Panc1 (cell line): ENCODE results near the gene CSNK2A1. TPM values are rescaled to one million over a fixed set of nuclear protein-coding genes. Genes with fewer than 3 reads are reported as not detected.

Source experiments
- ATAC-seq: fragments of 200-7000 bp; cut with Tn5 transposase; 2 replicates; pipeline ENCODE4 v1.9.1; 2020; ENCODE audit warnings: mild to moderate bottlenecking, moderate library complexity
- BruUV-seq: library from RNA; stranded (reverse); fragments of 400-500 nt; replicated peaks from 2 replicates; lab custom pipeline; 2021; lab: Mats Ljungman, UMichigan
- CTCF ChIA-PET: fragments of 300-600 bp; sonication (Branson Sonifier 250); formaldehyde crosslinking; loops from one replicate; lab custom pipeline; 2022; ENCODE audit warnings: antibody characterized with exemption; lab: Charles Lee
- POLR2A ChIA-PET: fragments of 300-600 bp; sonication (Branson Sonifier 250); formaldehyde crosslinking; loops from one replicate; lab custom pipeline; 2022; ENCODE audit warnings: antibody characterized with exemption; lab: Charles Lee
- DNase-seq: peaks from one replicate; pipeline ENCODE4 v3.0.0-alpha.2; 2010; ENCODE audit warnings: low read depth, low spot score
- H3K27ac ChIP-seq: 2 replicates; pipeline ENCODE4 v1.5.1; 2011; ENCODE audit warnings: mild to moderate bottlenecking, low read length, inconsistent platforms
- H3K27me3 ChIP-seq: fragments of 200-500 bp; sonication (Bioruptor generic); 2 replicates; pipeline ENCODE4 v1.6.0; 2014; ENCODE audit warnings: low read length, inconsistent platforms; ENCODE audit not compliant: control insufficient read depth, insufficient read depth
- H3K36me3 ChIP-seq: fragments of 200-500 bp; sonication (Bioruptor generic); 2 replicates; pipeline ENCODE4 v1.5.1; 2014; ENCODE audit warnings: inconsistent platforms, mild to moderate bottlenecking, low read length, moderate library complexity; ENCODE audit not compliant: control insufficient read depth, insufficient read depth
- H3K4me1 ChIP-seq: 2 replicates; pipeline ENCODE4 v1.5.1; 2011; ENCODE audit warnings: inconsistent platforms, mild to moderate bottlenecking, low read length, moderate library complexity; ENCODE audit not compliant: control insufficient read depth, insufficient read depth
- H3K4me3 ChIP-seq, 2 experiments: 2 replicates each; pipeline ENCODE4 v1.5.1; 2011 to 2012; ENCODE audit warnings: low read depth in 2 of 2, low read length in 2 of 2, mild to moderate bottlenecking in 2 of 2, inconsistent platforms in 1 of 2, moderate library complexity in 1 of 2
- H3K9me3 ChIP-seq: fragments of 200-500 bp; sonication (Bioruptor generic); 2 replicates; pipeline ENCODE4 v1.5.1; 2014; ENCODE audit warnings: low read depth, mild to moderate bottlenecking, inconsistent platforms, low read length, moderate library complexity; ENCODE audit not compliant: control insufficient read depth, insufficient read depth
- CTCF ChIP-seq: fragments of 450-650 bp; IDR thresholded peaks from 2 replicates; pipeline ENCODE4 v1.5.1; 2017; ENCODE audit warnings: mild to moderate bottlenecking
- POLR2AphosphoS5 ChIP-seq: IDR thresholded peaks from 2 replicates; pipeline ENCODE4 v1.6.1; 2012; ENCODE audit warnings: mild to moderate bottlenecking, low read depth, low read length, moderate library complexity
- REST ChIP-seq, 2 experiments: IDR thresholded peaks; 2 replicates each; pipeline ENCODE4 v1.6.1; 2011 to 2012; ENCODE audit warnings: low read depth in 2 of 2, control low read depth in 1 of 2, low read length in 1 of 2, mild to moderate bottlenecking in 1 of 2, moderate library complexity in 1 of 2; ENCODE audit not compliant: insufficient read depth in 1 of 2
- SIN3A ChIP-seq: IDR thresholded peaks from 2 replicates; pipeline ENCODE4 v1.6.1; 2012; ENCODE audit warnings: low read depth, mild to moderate bottlenecking, low read length, moderate library complexity, borderline replicate concordance; ENCODE audit not compliant: insufficient read depth
- TCF7L2 ChIP-seq: IDR thresholded peaks from 2 replicates; pipeline ENCODE4 v1.6.1; 2011; ENCODE audit warnings: mild to moderate bottlenecking, low read depth, low read length, inconsistent platforms
- in situ Hi-C: cut with HindIII; loops from 2 replicates; pipeline ENCODE4 v1.10.0; 2016; ENCODE audit warnings: low sequenced_read_pairs, low pct_unique_long_range_greater_than_20kb
- intact Hi-C: fragments of 100-400 bp; cut with micrococcal nuclease; formaldehyde crosslinking; loops from one replicate; pipeline ENCODE4 v1.10.0; 2022; ENCODE audit not compliant: unreplicated experiment
- total RNA-seq: library from RNA; stranded (reverse); gene quantifications from one replicate; pipeline ENCODE4 v1.2.1, GENCODE V29; 2021; ENCODE audit not compliant: unreplicated experiment

CSNK2A1 gene
- total RNA-seq, 1 experiment from 2014 or later = 191 TPM

- no peak overlapping the region for H3K27ac ChIP-seq
- BruUV-seq = no TSS peak
- intact Hi-C loops (no loop called here), in situ Hi-C loops (no loop called here)
- TF ChIP-seq REST (IDR thresholded peaks at IDR 0.05; ENCODE audit: insufficient read depth in 1 of 2, low read depth in 2 of 2, low read length in 1 of 2) (no peak), SIN3A (no peak), CTCF (no peak), POLR2AphosphoS5 (no peak), TCF7L2 (no peak)
- DNase-seq = no peak
- no peaks in the 10 kb centered on the region for H3K9me3 ChIP-seq
- H3K27me3 ChIP-seq = no peaks in the 10 kb centered on the region
- POLR2A ChIA-PET = no interaction called here
- ATAC-seq = no peak
- CTCF ChIA-PET = no interaction called here
- no peaks in the 10 kb centered on the region for H3K4me1 ChIP-seq
- H3K36me3 ChIP-seq = peaks cover 3% of the 10 kb centered on the region; the same call in 1 of the 2 replicates
- no peak overlapping the region for H3K4me3 ChIP-seq
Measured at GRCh38 chr20:427849-428657, 115.5 kb downstream of the CSNK2A1 start.

GRCh38 chr20:427401-427800 is 116.2 kb downstream of the CSNK2A1 start:
- no peak overlapping the region for H3K27ac ChIP-seq
- H3K36me3 ChIP-seq = peaks cover 3% of the 10 kb centered on the region; the same call in 1 of the 2 replicates
- in situ Hi-C loops (no loop called here), intact Hi-C loops (no loop called here)
- DNase-seq (no peak), ATAC-seq (no peak)
- no peak overlapping the region for H3K4me3 ChIP-seq
- ChIA-PET CTCF (no interaction called here), POLR2A (no interaction called here)
- no TSS peak for BruUV-seq
- TF ChIP-seq TCF7L2 = no peak
- no peak for TF ChIP-seq CTCF
- no peak for TF ChIP-seq POLR2AphosphoS5
- TF ChIP-seq SIN3A = no peak
- no peak for TF ChIP-seq REST (IDR thresholded peaks at IDR 0.05; ENCODE audit: insufficient read depth in 1 of 2, low read depth in 2 of 2, low read length in 1 of 2)
- no peaks in the 10 kb centered on the region for H3K27me3 ChIP-seq
- H3K9me3 ChIP-seq = no peaks in the 10 kb centered on the region
- H3K4me1 ChIP-seq = no peaks in the 10 kb centered on the region
